Inflammatory macrophage treated with lipopolysaccharide for 4 hours (primary cell): ENCODE measurements around the gene ABHD12B.
A peak's percentile ranks its signal among the peaks of the same experiment; 100 is the strongest.
"Not testable (repeated sequence)": the region's sequence is repeated elsewhere in the genome, so short reads cannot be mapped to it uniquely, and the experiment has no call there.

Experiments
- DNase-seq: peaks from one replicate; pipeline ENCODE4 v3.0.0-alpha.2; 2020

Gene ABHD12B

GRCh38 chr14:50897658-50898175 lies 25.9 kb downstream of the ABHD12B start:
- DNase-seq, result no peak

GRCh38 chr14:50901361-50901760 lies 29.5 kb downstream of the ABHD12B start:
- peak; percentile 7 for DNase-seq

- DNase-seq, result no peak
Observed at GRCh38 chr14:50904719-50905118, 32.9 kb downstream of the ABHD12B start.

- DNase-seq, result no peak
Observed at GRCh38 chr14:50906326-50907065, 34.6 kb downstream of the ABHD12B start.

- DNase-seq, result no peak
Observed at GRCh38 chr14:50910495-50911420, 38.9 kb downstream of the ABHD12B start.

- no peak for DNase-seq
Observed at GRCh38 chr14:50917449-50917848, 45.6 kb downstream of the ABHD12B start.

- not testable (repeated sequence) for DNase-seq
Observed at GRCh38 chr14:50919524-50919923, 47.7 kb downstream of the ABHD12B start.

GRCh38 chr14:50920482-50921230 lies 48.8 kb downstream of the ABHD12B start:
- DNase-seq, result no peak

GRCh38 chr14:50922803-50923202 lies 51.0 kb downstream of the ABHD12B start:
- no peak for DNase-seq

GRCh38 chr14:50924236-50924635 lies 52.4 kb downstream of the ABHD12B start:
- DNase-seq, result no peak

- DNase-seq, result peak; percentile 42
Observed at GRCh38 chr14:50924843-50925242, 53.0 kb downstream of the ABHD12B start.

- peak; percentile 84 for DNase-seq
Observed at GRCh38 chr14:50926851-50927386, 55.1 kb downstream of the ABHD12B start.

- peak; percentile 94 for DNase-seq
Observed at GRCh38 chr14:50928002-50928635, 56.3 kb downstream of the ABHD12B start.

GRCh38 chr14:50929506-50929905 lies 57.7 kb downstream of the ABHD12B start:
- no peak for DNase-seq

- no peak for DNase-seq
Observed at GRCh38 chr14:50931559-50931958, 59.7 kb downstream of the ABHD12B start.

GRCh38 chr14:50932156-50932555 lies 60.3 kb downstream of the ABHD12B start:
- peak; percentile 49 for DNase-seq

- no peak for DNase-seq
Observed at GRCh38 chr14:50932592-50933495, 61.0 kb downstream of the ABHD12B start.

- DNase-seq, result no peak
Observed at GRCh38 chr14:50935126-50936015, 63.5 kb downstream of the ABHD12B start.

- DNase-seq, result no peak
Observed at GRCh38 chr14:50936016-50936340, 64.1 kb downstream of the ABHD12B start.

- no peak for DNase-seq
Observed at GRCh38 chr14:50936882-50937281, 65.0 kb downstream of the ABHD12B start.
